Measurements from ENCODE around the gene FSTL4. TPM values are rescaled to one million over a fixed set of nuclear protein-coding genes. Genes with fewer than 3 reads are reported as not detected.
A peak's percentile ranks its signal among the peaks of the same experiment; 100 is the strongest.

The FSTL4 gene
- total and polyA plus RNA-seq, 2 of the 4 experiments (the other 2 are of a cell fraction), result 0.18 TPM; not detected in 1

DNA sequence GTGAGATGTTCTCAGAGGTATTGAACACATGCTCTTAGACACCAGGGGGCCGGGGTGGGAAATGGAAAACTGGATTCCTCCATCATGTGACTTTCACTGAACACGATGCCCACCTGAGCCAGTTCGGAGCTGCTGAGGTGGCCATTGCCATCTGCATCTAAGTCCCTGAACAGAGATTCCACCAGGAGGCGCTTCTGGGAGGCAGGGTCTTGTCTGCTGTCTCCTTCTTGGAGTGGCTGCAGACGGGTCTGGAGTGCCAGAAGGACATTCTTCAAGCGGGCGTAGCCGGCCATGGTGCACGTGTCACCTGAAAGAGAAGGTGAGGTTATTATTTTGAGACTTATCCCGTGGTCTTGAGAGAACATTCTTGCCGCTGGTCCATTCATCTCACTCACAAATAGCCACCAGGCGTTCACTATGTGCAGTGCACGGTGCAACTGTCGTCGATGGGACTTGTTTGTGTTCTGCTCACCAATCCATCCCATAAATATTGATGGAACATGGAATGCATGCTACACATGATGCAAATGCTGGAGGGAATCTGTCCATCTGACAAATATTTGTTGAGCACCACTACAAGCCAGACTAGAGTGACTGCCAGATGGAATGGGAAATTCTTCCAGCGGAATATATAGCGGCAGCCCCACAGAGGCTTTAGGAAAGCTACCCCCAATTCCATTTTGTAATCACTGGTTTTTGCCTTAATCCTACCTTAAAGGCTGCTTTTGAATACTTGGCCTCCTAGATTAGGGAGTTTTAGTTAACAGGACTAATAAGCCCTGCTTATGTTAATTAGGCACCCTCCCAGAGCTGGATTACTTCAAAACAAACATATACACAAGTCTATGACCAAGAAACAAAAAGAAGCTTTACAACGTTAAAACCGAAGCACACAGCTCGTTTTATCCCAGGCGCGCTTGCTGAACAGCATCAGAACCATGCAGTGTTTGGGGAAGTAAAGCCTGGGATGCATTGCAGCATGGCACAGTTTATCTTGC is 295.7 kb downstream of the FSTL4 start:
- in situ Hi-C loops (cut with MboI; ENCODE audit: low sequenced_read_pairs) (no loop called here), intact Hi-C loops (cut with micrococcal nuclease) (no loop called here), dilution Hi-C loops (cut with HindIII; ENCODE audit: low sequenced_read_pairs, unreplicated experiment) (no loop called here)
- H3K4me3 ChIP-seq (ENCODE audit: insufficient read depth, low read depth, low read length), result no peak overlapping the region
- no peak overlapping the region for H3K18ac ChIP-seq (ENCODE audit: low read depth, low read length)
- H4K8ac ChIP-seq (ENCODE audit: low read depth in 2 of 2, low read length in 2 of 2), result no peak overlapping the region
- H2BK20ac ChIP-seq (ENCODE audit: low read depth, low read length), result no peak overlapping the region
- H2AFZ ChIP-seq (replicated peaks; ENCODE audit: low read length, poor library complexity), result no peak overlapping the region
- no peaks in the 10 kb centered on the region for H3K79me1 ChIP-seq (ENCODE audit: low read depth in 1 of 2, low read length in 2 of 2)
- H3K36me3 ChIP-seq (ENCODE audit: control insufficient read depth, insufficient read depth, low read length), result no peaks in the 10 kb centered on the region
- no peak for ATAC-seq (ENCODE audit: low read depth)
- no peak for TF ChIP-seq BHLHE40 (IDR thresholded peaks at IDR 0.05; ENCODE audit: low read depth, low read length)
- no peak for TF ChIP-seq MAZ (IDR thresholded peaks at IDR 0.05; ENCODE audit: borderline replicate concordance, low read depth, low read length)
- TF ChIP-seq MAFK (IDR thresholded peaks at IDR 0.05; ENCODE audit: low read depth, low read length), result no peak
- TF ChIP-seq, protein P1, sequence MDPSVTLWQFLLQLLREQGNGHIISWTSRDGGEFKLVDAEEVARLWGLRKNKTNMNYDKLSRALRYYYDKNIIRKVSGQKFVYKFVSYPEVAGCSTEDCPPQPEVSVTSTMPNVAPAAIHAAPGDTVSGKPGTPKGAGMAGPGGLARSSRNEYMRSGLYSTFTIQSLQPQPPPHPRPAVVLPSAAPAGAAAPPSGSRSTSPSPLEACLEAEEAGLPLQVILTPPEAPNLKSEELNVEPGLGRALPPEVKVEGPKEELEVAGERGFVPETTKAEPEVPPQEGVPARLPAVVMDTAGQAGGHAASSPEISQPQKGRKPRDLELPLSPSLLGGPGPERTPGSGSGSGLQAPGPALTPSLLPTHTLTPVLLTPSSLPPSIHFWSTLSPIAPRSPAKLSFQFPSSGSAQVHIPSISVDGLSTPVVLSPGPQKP (IDR thresholded peaks at IDR 0.05; ENCODE audit: borderline replicate concordance, low read depth, low read length), result no peak
- TF ChIP-seq, protein P2, sequence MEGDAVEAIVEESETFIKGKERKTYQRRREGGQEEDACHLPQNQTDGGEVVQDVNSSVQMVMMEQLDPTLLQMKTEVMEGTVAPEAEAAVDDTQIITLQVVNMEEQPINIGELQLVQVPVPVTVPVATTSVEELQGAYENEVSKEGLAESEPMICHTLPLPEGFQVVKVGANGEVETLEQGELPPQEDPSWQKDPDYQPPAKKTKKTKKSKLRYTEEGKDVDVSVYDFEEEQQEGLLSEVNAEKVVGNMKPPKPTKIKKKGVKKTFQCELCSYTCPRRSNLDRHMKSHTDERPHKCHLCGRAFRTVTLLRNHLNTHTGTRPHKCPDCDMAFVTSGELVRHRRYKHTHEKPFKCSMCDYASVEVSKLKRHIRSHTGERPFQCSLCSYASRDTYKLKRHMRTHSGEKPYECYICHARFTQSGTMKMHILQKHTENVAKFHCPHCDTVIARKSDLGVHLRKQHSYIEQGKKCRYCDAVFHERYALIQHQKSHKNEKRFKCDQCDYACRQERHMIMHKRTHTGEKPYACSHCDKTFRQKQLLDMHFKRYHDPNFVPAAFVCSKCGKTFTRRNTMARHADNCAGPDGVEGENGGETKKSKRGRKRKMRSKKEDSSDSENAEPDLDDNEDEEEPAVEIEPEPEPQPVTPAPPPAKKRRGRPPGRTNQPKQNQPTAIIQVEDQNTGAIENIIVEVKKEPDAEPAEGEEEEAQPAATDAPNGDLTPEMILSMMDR (conservative IDR thresholded peaks at IDR 0.05; ENCODE audit: low read depth, low read length), result 0 out of 2 replicates have a peak, but pooled peaks have one; percentile 11
- TF ChIP-seq SMC3 (IDR thresholded peaks at IDR 0.05; ENCODE audit: low read depth, low read length), result no peak
- no peak for TF ChIP-seq MXI1 (IDR thresholded peaks at IDR 0.05; ENCODE audit: borderline replicate concordance, low read depth, low read length)
- no peak for TF ChIP-seq RFX5 (IDR thresholded peaks at IDR 0.05; ENCODE audit: low read depth, low read length)
- no peak for TF ChIP-seq POLR2A (IDR thresholded peaks at IDR 0.05; ENCODE audit: low read depth, low read length)
- BruUV-seq (replicated peaks), result no TSS peak
- H2AK5ac ChIP-seq (ENCODE audit: low read depth, low read length), result no peak overlapping the region
- H3K4me2 ChIP-seq (ENCODE audit: low read depth, low read length), result no peak overlapping the region
- H3K4ac ChIP-seq (ENCODE audit: low read depth, low read length), result no peak overlapping the region
- H3K27ac ChIP-seq (ENCODE audit: insufficient read depth, low read length), result no peak overlapping the region
- H3K9me1 ChIP-seq (ENCODE audit: insufficient read depth, low read length), result no peaks in the 10 kb centered on the region
- no peak overlapping the region for H3K23ac ChIP-seq (ENCODE audit: low read depth, low read length)
- WGBS, 2 experiments (ENCODE audit: extremely low coverage in 2 of 2, insufficient read length in 1 of 2), result 47% methylated on average over 3 of the region's 22 CpGs; no CpG with 5 or more reads in 1 of the 2 experiments
- no peak overlapping the region for H3K9ac ChIP-seq (ENCODE audit: low read depth, low read length)
- no peak overlapping the region for H4K5ac ChIP-seq (ENCODE audit: low read depth, low read length)
- no peak overlapping the region for H2BK5ac ChIP-seq (ENCODE audit: low read depth, low read length, poor library complexity, severe bottlenecking)
- H3K56ac ChIP-seq (ENCODE audit: extremely low read depth, insufficient read depth, low read length), result no peak overlapping the region
- H3K9me3 ChIP-seq (ENCODE audit: control insufficient read depth, insufficient read depth, low read length), result no peaks in the 10 kb centered on the region
- no peaks in the 10 kb centered on the region for H3K4me1 ChIP-seq (ENCODE audit: control insufficient read depth, insufficient read depth, low read length)
- H3K14ac ChIP-seq (replicated peaks; ENCODE audit: low read depth, low read length), result no peak overlapping the region
- H2BK120ac ChIP-seq (ENCODE audit: low read depth, low read length), result no peak overlapping the region
- no peak overlapping the region for H4K91ac ChIP-seq (ENCODE audit: insufficient read depth, low read depth, low read length)
- no peak overlapping the region for H2BK15ac ChIP-seq (ENCODE audit: low read depth, low read length)
- DNase-seq, result no peak
- peaks cover 9% of the 10 kb centered on the region; the same call in 1 of the 2 replicates for H3K27me3 ChIP-seq (ENCODE audit: control insufficient read depth, insufficient read depth, low read length)
- H4K20me1 ChIP-seq (ENCODE audit: insufficient read depth, low read length), result no peaks in the 10 kb centered on the region
- CTCF ChIA-PET, result interaction anchor here (0.8 kb wide), 1 partner anchor 9 kb away, joined by 3 read pairs; no protein-coding TSS in a partner anchor
- POLR2A ChIA-PET (ENCODE audit: unreplicated experiment), result no interaction called here
- no peak overlapping the region for H2AK9ac ChIP-seq (replicated peaks; ENCODE audit: low read depth, low read length, poor library complexity)

All from IMR-90 (cell line).